ENCODE data around the gene SMTN. TPM values are rescaled to one million over a fixed set of nuclear protein-coding genes. Genes with fewer than 3 reads are reported as not detected.

Gene SMTN
- total RNA-seq, 4 donors from 2014 or later: 173 to 294 (median 253) TPM

GRCh38 chr22:31098632-31099110 lies 17.6 kb downstream of the SMTN start:
- Histone ChIP-seq H3K4me1 (peaks cover 0 to 56% (median 20%) of the 10 kb centered on the region in 4 donors), H3K36me3 (peaks cover 2 to 99% (median 14%) of the 10 kb centered on the region in 3 donors), H3K27me3 (no peaks in the 10 kb centered on the region), H3K4me3 (no peak overlapping the region), H3K9me3 (no peaks in the 10 kb centered on the region), H3K27ac (peak overlapping the region; percentile 0 to 85 (median 74))
- peak; percentile 74 to 75 for DNase-seq (ENCODE audit: low spot score in 2 of 2)
- TF ChIP-seq, protein P1, sequence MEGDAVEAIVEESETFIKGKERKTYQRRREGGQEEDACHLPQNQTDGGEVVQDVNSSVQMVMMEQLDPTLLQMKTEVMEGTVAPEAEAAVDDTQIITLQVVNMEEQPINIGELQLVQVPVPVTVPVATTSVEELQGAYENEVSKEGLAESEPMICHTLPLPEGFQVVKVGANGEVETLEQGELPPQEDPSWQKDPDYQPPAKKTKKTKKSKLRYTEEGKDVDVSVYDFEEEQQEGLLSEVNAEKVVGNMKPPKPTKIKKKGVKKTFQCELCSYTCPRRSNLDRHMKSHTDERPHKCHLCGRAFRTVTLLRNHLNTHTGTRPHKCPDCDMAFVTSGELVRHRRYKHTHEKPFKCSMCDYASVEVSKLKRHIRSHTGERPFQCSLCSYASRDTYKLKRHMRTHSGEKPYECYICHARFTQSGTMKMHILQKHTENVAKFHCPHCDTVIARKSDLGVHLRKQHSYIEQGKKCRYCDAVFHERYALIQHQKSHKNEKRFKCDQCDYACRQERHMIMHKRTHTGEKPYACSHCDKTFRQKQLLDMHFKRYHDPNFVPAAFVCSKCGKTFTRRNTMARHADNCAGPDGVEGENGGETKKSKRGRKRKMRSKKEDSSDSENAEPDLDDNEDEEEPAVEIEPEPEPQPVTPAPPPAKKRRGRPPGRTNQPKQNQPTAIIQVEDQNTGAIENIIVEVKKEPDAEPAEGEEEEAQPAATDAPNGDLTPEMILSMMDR (IDR thresholded peaks at IDR 0.05): no peak
- TF ChIP-seq EP300 (IDR thresholded peaks at IDR 0.05) (peak in 1 of 2 donors; percentile 53), POLR2A (IDR thresholded peaks at IDR 0.05) (peak in 1 of 2 donors; percentile 29)
- 35 to 46% methylated on average over 28 to 36 of the region's 36 CpGs for WGBS, 2 donors

DNA sequence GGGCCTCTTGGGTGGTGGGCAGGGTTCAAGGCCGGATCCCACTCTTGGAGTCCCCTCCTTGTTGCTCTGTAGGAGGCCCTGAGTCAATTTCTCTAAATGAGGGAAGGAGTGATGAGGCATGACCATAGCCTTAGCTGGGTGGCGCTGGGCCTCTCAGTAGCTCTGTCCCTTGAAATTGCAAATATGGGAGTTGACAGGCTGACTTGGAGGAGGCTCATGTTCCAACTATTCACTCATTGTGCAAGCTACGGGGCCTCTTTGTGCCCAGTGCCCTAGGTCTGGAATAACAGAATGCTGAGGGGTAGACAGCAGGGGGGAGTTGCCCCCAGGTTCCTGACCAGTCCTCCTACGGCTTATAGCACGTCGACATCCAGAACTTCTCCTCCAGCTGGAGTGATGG lies 18.3 kb downstream of the SMTN start:
- no peak for TF ChIP-seq EP300 (IDR thresholded peaks at IDR 0.05)
- TF ChIP-seq, protein P1 (IDR thresholded peaks at IDR 0.05): no peak
- H3K9me3 ChIP-seq: no peaks in the 10 kb centered on the region
- no peaks in the 10 kb centered on the region for H3K27me3 ChIP-seq
- H3K4me3 ChIP-seq: no peak overlapping the region
- 70 to 72% methylated on average over 6 of the region's 6 CpGs for WGBS, 2 donors
- no peak for DNase-seq (ENCODE audit: low spot score in 2 of 2)
- H3K36me3 ChIP-seq: peaks cover 2 to 99% (median 14%) of the 10 kb centered on the region in 3 donors
- peaks cover 0 to 64% (median 23%) of the 10 kb centered on the region in 4 donors for H3K4me1 ChIP-seq
- peak overlapping the region; percentile 0 to 85 (median 72) for H3K27ac ChIP-seq

DNA sequence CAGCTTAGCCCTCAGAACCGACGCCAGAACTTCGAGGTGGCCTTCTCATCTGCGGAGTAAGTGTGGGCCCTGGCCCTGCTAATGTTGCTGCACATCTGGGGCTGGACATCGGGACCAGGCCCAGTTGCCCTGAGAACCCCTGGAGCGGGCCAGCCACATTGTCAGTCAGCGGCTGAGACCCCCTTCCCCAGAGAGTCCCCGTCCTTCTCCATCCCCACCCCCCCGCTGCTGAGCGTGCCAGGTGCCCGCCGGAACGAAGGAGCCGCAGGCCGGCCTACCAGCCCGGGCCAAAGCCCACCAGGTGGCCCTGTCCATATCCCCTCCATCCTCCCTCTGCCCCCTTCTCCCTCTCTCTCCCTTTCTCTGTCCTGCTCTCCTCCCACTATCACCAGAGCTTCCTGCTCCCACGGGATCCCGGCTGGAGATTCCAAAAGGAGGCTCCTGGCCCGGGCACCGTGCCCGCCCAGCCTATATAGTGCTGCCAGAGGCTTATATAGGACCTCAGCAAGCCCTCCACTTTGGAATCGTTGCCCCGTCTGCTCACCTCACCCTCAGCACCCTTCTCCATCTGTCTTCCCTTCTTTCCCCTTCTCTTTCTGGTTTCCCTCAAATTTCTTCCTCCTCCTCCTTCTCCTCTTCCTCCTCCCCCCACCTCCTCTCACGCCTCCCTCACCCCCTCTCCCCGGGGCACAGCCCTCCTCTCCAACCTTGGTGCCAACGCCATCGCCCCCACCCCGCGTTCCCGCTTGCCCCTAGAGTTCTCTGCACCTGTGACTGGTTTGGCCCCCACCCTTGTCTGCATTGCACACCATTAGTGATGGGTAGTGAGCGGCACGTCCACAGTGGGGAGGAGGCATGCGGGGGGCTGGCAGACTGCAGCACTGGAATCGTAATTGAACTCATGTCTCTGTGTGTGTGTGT lies 19.0 kb downstream of the SMTN start:
- WGBS, 2 donors: 90 to 94% methylated on average over 30 to 34 of the region's 34 CpGs
- H3K9me3 ChIP-seq: no peaks in the 10 kb centered on the region
- peaks cover 0 to 71% (median 28%) of the 10 kb centered on the region in 4 donors for H3K4me1 ChIP-seq
- peaks cover 4 to 99% (median 14%) of the 10 kb centered on the region in 3 donors for H3K36me3 ChIP-seq
- no peak overlapping the region for H3K4me3 ChIP-seq
- peak overlapping the region in 3 of 4 donors; percentile 58 to 95 (median 85) for H3K27ac ChIP-seq
- no peak for DNase-seq (ENCODE audit: low spot score in 2 of 2)
- TF ChIP-seq, protein P1 (IDR thresholded peaks at IDR 0.05): no peak
- no peak for TF ChIP-seq EP300 (IDR thresholded peaks at IDR 0.05)
- no peak for TF ChIP-seq POLR2A (IDR thresholded peaks at IDR 0.05)
- no peaks in the 10 kb centered on the region for H3K27me3 ChIP-seq

- Histone ChIP-seq H3K27ac (peak overlapping the region in 2 of 4 donors; percentile 85 to 95), H3K4me1 (peaks cover 0 to 79% (median 35%) of the 10 kb centered on the region in 4 donors)
- WGBS, 2 donors: 89 to 90% methylated on average over 15 to 18 of the region's 18 CpGs
These were observed 19.8 kb downstream of the SMTN start for GRCh38 chr22:31100762-31101525.

More at GRCh38 chr22:31100762-31101525, 19.8 kb downstream of the SMTN start:
- TF ChIP-seq, protein P1 (IDR thresholded peaks at IDR 0.05): no peak
- TF ChIP-seq POLR2A (IDR thresholded peaks at IDR 0.05) (no peak), EP300 (IDR thresholded peaks at IDR 0.05) (no peak)
- DNase-seq (ENCODE audit: low spot score in 2 of 2): no peak
- Histone ChIP-seq H3K36me3 (peaks cover 5 to 93% (median 14%) of the 10 kb centered on the region in 3 donors), H3K4me3 (no peak overlapping the region), H3K27me3 (no peaks in the 10 kb centered on the region), H3K9me3 (no peaks in the 10 kb centered on the region)

All from tibial nerve (tissue), 4 donors.